Measurements from ENCODE around the gene CCDC106.

CCDC106 gene

DNA sequence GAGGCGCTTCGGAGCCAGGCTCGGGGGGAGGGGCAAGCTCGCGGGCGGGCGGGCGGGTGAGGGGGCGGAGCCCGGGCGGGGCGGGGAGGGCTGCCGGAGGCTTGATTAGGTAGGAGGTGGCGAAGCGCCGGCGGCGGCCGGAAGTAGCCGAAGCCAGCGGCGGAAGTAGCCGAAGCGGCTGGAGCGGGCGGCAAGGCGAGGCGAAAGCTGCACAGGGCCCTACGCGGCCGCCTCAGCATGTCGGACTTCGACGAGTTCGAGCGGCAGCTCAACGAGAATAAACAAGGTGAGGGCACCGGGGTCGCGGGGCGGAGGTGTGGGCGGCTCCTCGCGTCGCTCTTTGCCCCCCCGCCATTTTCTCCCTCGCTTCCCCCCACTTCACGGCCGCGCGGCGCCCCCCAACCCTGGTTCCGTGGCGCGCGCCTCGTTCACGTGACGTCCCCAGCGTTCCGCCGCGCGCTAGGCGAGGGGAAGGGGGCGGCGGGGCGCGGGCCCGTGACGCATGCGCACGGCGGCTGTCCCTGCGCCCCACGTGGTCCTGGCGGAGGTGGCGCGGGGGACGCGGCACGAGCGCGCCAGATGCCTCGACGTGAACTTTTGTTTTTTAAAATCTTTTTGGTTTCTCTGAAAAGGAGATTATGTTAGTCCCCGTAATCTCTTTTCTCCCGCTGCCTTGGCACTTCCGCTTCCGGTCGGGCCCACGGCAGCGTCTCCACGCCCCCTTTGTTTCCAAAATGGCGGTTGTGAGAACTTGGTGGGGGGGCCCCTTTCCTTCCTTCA lies 7.0 kb downstream of the CCDC106 start, which contains the start of gene U2AF2 (continued):
- TF ChIP-seq, protein P1, sequence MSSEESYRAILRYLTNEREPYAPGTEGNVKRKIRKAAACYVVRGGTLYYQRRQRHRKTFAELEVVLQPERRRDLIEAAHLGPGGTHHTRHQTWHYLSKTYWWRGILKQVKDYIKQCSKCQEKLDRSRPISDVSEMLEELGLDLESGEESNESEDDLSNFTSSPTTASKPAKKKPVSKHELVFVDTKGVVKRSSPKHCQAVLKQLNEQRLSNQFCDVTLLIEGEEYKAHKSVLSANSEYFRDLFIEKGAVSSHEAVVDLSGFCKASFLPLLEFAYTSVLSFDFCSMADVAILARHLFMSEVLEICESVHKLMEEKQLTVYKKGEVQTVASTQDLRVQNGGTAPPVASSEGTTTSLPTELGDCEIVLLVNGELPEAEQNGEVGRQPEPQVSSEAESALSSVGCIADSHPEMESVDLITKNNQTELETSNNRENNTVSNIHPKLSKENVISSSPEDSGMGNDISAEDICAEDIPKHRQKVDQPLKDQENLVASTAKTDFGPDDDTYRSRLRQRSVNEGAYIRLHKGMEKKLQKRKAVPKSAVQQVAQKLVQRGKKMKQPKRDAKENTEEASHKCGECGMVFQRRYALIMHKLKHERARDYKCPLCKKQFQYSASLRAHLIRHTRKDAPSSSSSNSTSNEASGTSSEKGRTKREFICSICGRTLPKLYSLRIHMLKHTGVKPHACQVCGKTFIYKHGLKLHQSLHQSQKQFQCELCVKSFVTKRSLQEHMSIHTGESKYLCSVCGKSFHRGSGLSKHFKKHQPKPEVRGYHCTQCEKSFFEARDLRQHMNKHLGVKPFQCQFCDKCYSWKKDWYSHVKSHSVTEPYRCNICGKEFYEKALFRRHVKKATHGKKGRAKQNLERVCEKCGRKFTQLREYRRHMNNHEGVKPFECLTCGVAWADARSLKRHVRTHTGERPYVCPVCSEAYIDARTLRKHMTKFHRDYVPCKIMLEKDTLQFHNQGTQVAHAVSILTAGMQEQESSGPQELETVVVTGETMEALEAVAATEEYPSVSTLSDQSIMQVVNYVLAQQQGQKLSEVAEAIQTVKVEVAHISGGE (tag by site-specific recombination; conservative IDR thresholded peaks at IDR 0.05; ENCODE audit: low read depth) = peak; percentile 78
- TF ChIP-seq ZNF768 (tag by site-specific recombination; IDR thresholded peaks at IDR 0.05) (peak; percentile 20; the same call in 1 of the 2 replicates), ZNF654 (tag by site-specific recombination; IDR thresholded peaks at IDR 0.05; ENCODE audit: low read depth) (no peak), HOXA7 (CRISPR knock-in tag; IDR thresholded peaks at IDR 0.05; ENCODE audit: borderline replicate concordance) (no peak), ZNF335 (tag by site-specific recombination; conservative IDR thresholded peaks at IDR 0.05) (peak; percentile 84), ZNF146 (tag by site-specific recombination; IDR thresholded peaks at IDR 0.05) (no peak), SP3 (tag by site-specific recombination; IDR thresholded peaks at IDR 0.05) (peak; percentile 50; the same call in 1 of the 2 replicates), ZEB2 (tag by site-specific recombination; IDR thresholded peaks at IDR 0.05) (peak; percentile 52; the same call in 1 of the 2 replicates), ZNF792 (tag by site-specific recombination; IDR thresholded peaks at IDR 0.05) (no peak), ZNF677 (tag by site-specific recombination; IDR thresholded peaks at IDR 0.05) (no peak), ZNF112 (tag by site-specific recombination; IDR thresholded peaks at IDR 0.05) (no peak), ZBTB8A (tag by site-specific recombination; IDR thresholded peaks at IDR 0.05) (0 out of 2 replicates have a peak, but pooled peaks have one; percentile 14), ZSCAN16 (tag by site-specific recombination; IDR thresholded peaks at IDR 0.05) (0 out of 2 replicates have a peak, but pooled peaks have one; percentile 63), YY1 (tag by site-specific recombination; IDR thresholded peaks at IDR 0.05) (peak; percentile 24; the same call in 1 of the 2 replicates), GLI4 (tag by site-specific recombination; IDR thresholded peaks at IDR 0.05) (peak; percentile 88; the same call in 1 of the 2 replicates), ZNF664 (tag by site-specific recombination; IDR thresholded peaks at IDR 0.05) (no peak), ZNF837 (tag by site-specific recombination; IDR thresholded peaks at IDR 0.05) (no peak), ZNF2 (tag by site-specific recombination; IDR thresholded peaks at IDR 0.05) (no peak), ZNF776 (tag by site-specific recombination; IDR thresholded peaks at IDR 0.05; ENCODE audit: borderline replicate concordance) (no peak), ZNF121 (tag by site-specific recombination; IDR thresholded peaks at IDR 0.05) (no peak), ZNF707 (tag by site-specific recombination; IDR thresholded peaks at IDR 0.05) (no peak), ZNF354C (tag by site-specific recombination; IDR thresholded peaks at IDR 0.05; ENCODE audit: borderline replicate concordance, low read depth) (no peak), ZNF140 (tag by site-specific recombination; IDR thresholded peaks at IDR 0.05) (no peak), ZNF548 (tag by site-specific recombination; IDR thresholded peaks at IDR 0.05) (no peak), GLIS2 (tag by site-specific recombination; IDR thresholded peaks at IDR 0.05) (peak; percentile 51; the same call in 1 of the 2 replicates), ZNF610 (tag by site-specific recombination; IDR thresholded peaks at IDR 0.05; ENCODE audit: borderline replicate concordance) (peak; percentile 60; the same call in 1 of the 2 replicates), ZNF555 (tag by site-specific recombination; conservative IDR thresholded peaks at IDR 0.05) (no peak)
- TF ChIP-seq, protein P2, sequence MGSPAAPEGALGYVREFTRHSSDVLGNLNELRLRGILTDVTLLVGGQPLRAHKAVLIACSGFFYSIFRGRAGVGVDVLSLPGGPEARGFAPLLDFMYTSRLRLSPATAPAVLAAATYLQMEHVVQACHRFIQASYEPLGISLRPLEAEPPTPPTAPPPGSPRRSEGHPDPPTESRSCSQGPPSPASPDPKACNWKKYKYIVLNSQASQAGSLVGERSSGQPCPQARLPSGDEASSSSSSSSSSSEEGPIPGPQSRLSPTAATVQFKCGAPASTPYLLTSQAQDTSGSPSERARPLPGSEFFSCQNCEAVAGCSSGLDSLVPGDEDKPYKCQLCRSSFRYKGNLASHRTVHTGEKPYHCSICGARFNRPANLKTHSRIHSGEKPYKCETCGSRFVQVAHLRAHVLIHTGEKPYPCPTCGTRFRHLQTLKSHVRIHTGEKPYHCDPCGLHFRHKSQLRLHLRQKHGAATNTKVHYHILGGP (tag by site-specific recombination; IDR thresholded peaks at IDR 0.05) = no peak
- TF ChIP-seq, protein P3, sequence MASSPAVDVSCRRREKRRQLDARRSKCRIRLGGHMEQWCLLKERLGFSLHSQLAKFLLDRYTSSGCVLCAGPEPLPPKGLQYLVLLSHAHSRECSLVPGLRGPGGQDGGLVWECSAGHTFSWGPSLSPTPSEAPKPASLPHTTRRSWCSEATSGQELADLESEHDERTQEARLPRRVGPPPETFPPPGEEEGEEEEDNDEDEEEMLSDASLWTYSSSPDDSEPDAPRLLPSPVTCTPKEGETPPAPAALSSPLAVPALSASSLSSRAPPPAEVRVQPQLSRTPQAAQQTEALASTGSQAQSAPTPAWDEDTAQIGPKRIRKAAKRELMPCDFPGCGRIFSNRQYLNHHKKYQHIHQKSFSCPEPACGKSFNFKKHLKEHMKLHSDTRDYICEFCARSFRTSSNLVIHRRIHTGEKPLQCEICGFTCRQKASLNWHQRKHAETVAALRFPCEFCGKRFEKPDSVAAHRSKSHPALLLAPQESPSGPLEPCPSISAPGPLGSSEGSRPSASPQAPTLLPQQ (tag by site-specific recombination; IDR thresholded peaks at IDR 0.05) = peak; percentile 86; the same call in 1 of the 2 replicates
- TF ChIP-seq, protein P4, sequence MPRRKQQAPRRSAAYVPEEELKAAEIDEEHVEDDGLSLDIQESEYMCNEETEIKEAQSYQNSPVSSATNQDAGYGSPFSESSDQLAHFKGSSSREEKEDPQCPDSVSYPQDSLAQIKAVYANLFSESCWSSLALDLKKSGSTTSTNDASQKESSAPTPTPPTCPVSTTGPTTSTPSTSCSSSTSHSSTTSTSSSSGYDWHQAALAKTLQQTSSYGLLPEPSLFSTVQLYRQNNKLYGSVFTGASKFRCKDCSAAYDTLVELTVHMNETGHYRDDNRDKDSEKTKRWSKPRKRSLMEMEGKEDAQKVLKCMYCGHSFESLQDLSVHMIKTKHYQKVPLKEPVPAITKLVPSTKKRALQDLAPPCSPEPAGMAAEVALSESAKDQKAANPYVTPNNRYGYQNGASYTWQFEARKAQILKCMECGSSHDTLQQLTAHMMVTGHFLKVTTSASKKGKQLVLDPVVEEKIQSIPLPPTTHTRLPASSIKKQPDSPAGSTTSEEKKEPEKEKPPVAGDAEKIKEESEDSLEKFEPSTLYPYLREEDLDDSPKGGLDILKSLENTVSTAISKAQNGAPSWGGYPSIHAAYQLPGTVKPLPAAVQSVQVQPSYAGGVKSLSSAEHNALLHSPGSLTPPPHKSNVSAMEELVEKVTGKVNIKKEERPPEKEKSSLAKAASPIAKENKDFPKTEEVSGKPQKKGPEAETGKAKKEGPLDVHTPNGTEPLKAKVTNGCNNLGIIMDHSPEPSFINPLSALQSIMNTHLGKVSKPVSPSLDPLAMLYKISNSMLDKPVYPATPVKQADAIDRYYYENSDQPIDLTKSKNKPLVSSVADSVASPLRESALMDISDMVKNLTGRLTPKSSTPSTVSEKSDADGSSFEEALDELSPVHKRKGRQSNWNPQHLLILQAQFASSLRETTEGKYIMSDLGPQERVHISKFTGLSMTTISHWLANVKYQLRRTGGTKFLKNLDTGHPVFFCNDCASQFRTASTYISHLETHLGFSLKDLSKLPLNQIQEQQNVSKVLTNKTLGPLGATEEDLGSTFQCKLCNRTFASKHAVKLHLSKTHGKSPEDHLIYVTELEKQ (tag by site-specific recombination; IDR thresholded peaks at IDR 0.05; ENCODE audit: borderline replicate concordance) = no peak
